Tibial artery (tissue), 4 donors: ENCODE measurements around the gene DSCAM.

Experiments
- DNase-seq, 2 donors: peaks; one replicate each; pipeline ENCODE4 v3.0.0-alpha.2; 2019
- H3K27ac ChIP-seq, 2 donors: fragments of 200-600 bp; sonication (generic) in 1 of 2; 1 replicate in 1 of 2; 2 replicates in 1 of 2; pipeline ENCODE4 v1.5.1; 2018 to 2019; ENCODE audit warnings: mild to moderate bottlenecking in 1 of 2
- H3K27me3 ChIP-seq, 2 donors: fragments of 200-600 bp; sonication (generic) in 1 of 2; one replicate each; pipeline versions ENCODE4 v1.5.1 to v1.6.0; 2016 to 2019
- H3K36me3 ChIP-seq, 3 donors: fragments of 200-600 bp; sonication (generic) in 2 of 3; one replicate each; pipeline ENCODE4 v1.5.1; 2016 to 2019; ENCODE audit warnings: mild to moderate bottlenecking in 2 of 3
- H3K4me1 ChIP-seq, 4 donors: fragments of 200-600 bp; sonication (generic) in 2 of 4; 1 replicate in 3 of 4; 2 replicates in 1 of 4; pipeline ENCODE4 v1.5.1; 2016 to 2019
- H3K4me3 ChIP-seq, 2 donors: fragments of 200-600 bp; sonication (generic) in 1 of 2; 1 replicate in 1 of 2; 2 replicates in 1 of 2; pipeline ENCODE4 v1.5.1; 2018 to 2019; ENCODE audit warnings: mild to moderate bottlenecking in 2 of 2
- H3K9me3 ChIP-seq, 3 donors: fragments of 200-600 bp; sonication (generic) in 1 of 3; one replicate each; pipeline ENCODE4 v1.5.1; 2016 to 2019
- CTCF ChIP-seq, 2 experiments: fragments of 200-600 bp in 1 of 2; fragments of 450-650 bp in 1 of 2; IDR thresholded peaks; one replicate each; pipeline ENCODE4 v1.5.1; 2017 to 2019; ENCODE audit warnings: antibody characterized with exemption in 2 of 2, mild to moderate bottlenecking in 1 of 2, moderate library complexity in 1 of 2
- intact Hi-C: fragments of 100-400 bp; cut with DNase I; formaldehyde crosslinking; loops from one replicate; pipeline ENCODE4 v1.15.0; 2023; ENCODE audit warnings: low total_unique reads

The DSCAM gene

GRCh38 chr21:40636026-40636425 lies 210.9 kb downstream of the DSCAM start:
- DNase-seq: no peak
- no peaks in the 10 kb centered on the region for H3K27me3 ChIP-seq
- TF ChIP-seq CTCF (IDR thresholded peaks at IDR 0.05): no peak
- H3K4me3 ChIP-seq: no peak overlapping the region
- H3K27ac ChIP-seq: no peak overlapping the region
- intact Hi-C loops: no loop called here
- no peaks in the 10 kb centered on the region for H3K36me3 ChIP-seq
- H3K4me1 ChIP-seq: no peaks in the 10 kb centered on the region
- H3K9me3 ChIP-seq: no peaks in the 10 kb centered on the region

- DNase-seq: no peak
- no peaks in the 10 kb centered on the region for H3K4me1 ChIP-seq
- no peaks in the 10 kb centered on the region for H3K36me3 ChIP-seq
- no peak overlapping the region for H3K27ac ChIP-seq
- intact Hi-C loops: no loop called here
- no peak for TF ChIP-seq CTCF (IDR thresholded peaks at IDR 0.05)
- H3K4me3 ChIP-seq: no peak overlapping the region
- H3K9me3 ChIP-seq: no peaks in the 10 kb centered on the region
- H3K27me3 ChIP-seq: no peaks in the 10 kb centered on the region
These were observed 211.6 kb downstream of the DSCAM start for GRCh38 chr21:40635391-40635790.

- Histone ChIP-seq H3K27me3 (no peaks in the 10 kb centered on the region), H3K9me3 (no peaks in the 10 kb centered on the region), H3K4me1 (no peaks in the 10 kb centered on the region), H3K36me3 (no peaks in the 10 kb centered on the region), H3K27ac (no peak overlapping the region), H3K4me3 (no peak overlapping the region)
- intact Hi-C loops: no loop called here
- DNase-seq: no peak
- no peak for TF ChIP-seq CTCF (IDR thresholded peaks at IDR 0.05)
These were observed 212.8 kb downstream of the DSCAM start for GRCh38 chr21:40634141-40634540.

- no peaks in the 10 kb centered on the region for H3K27me3 ChIP-seq
- no peaks in the 10 kb centered on the region for H3K9me3 ChIP-seq
- TF ChIP-seq CTCF (IDR thresholded peaks at IDR 0.05): no peak
- H3K27ac ChIP-seq: no peak overlapping the region
- no peaks in the 10 kb centered on the region for H3K36me3 ChIP-seq
- DNase-seq: no peak
- H3K4me1 ChIP-seq: no peaks in the 10 kb centered on the region
- H3K4me3 ChIP-seq: no peak overlapping the region
- intact Hi-C loops: no loop called here
These were observed 213.9 kb downstream of the DSCAM start for GRCh38 chr21:40633048-40633447.

GRCh38 chr21:40631211-40631610 lies 215.7 kb downstream of the DSCAM start:
- H3K27me3 ChIP-seq: no peaks in the 10 kb centered on the region
- no peak overlapping the region for H3K4me3 ChIP-seq
- no peak overlapping the region for H3K27ac ChIP-seq
- DNase-seq: no peak
- intact Hi-C loops: no loop called here
- TF ChIP-seq CTCF (IDR thresholded peaks at IDR 0.05): no peak
- H3K36me3 ChIP-seq: no peaks in the 10 kb centered on the region
- no peaks in the 10 kb centered on the region for H3K9me3 ChIP-seq
- H3K4me1 ChIP-seq: no peaks in the 10 kb centered on the region

GRCh38 chr21:40625991-40626390 lies 221.0 kb downstream of the DSCAM start:
- Histone ChIP-seq H3K27ac (no peak overlapping the region), H3K9me3 (no peaks in the 10 kb centered on the region), H3K4me3 (no peak overlapping the region), H3K36me3 (no peaks in the 10 kb centered on the region), H3K27me3 (no peaks in the 10 kb centered on the region), H3K4me1 (no peaks in the 10 kb centered on the region)
- intact Hi-C loops: no loop called here
- DNase-seq: no peak
- TF ChIP-seq CTCF (IDR thresholded peaks at IDR 0.05): no peak
